T-cell (primary cell): ENCODE results near the gene ADAP2. TPM values are rescaled to one million over a fixed set of nuclear protein-coding genes. Genes with fewer than 3 reads are reported as not detected.
"Not testable (repeated sequence)": the region's sequence is repeated elsewhere in the genome, so short reads cannot be mapped to it uniquely, and the experiment has no call there.

ENCODE experiments used
- ATAC-seq, 4 experiments: fragments of 200-7000 bp in 3 of 4; fragments of 150-1000 bp in 1 of 4; cut with Tn5 transposase; replicated peaks in 1 of 4; 1 replicate in 3 of 4; 2 replicates in 1 of 4; pipeline ENCODE4 v1.10.0; 2021; ENCODE audit warnings: moderate library complexity in 3 of 4, mild to moderate bottlenecking in 2 of 4, moderate number of reproducible peaks in 1 of 4
- CTCF ChIA-PET, 2 donors: fragments of 300-600 bp; sonication (Branson Sonifier 250); formaldehyde crosslinking; loops; one replicate each; lab custom pipeline; 2022; ENCODE audit warnings: antibody characterized with exemption in 2 of 2; lab: Charles Lee
- POLR2A ChIA-PET, 2 donors: fragments of 300-600 bp; sonication (Branson Sonifier 250); formaldehyde crosslinking; loops; one replicate each; lab custom pipeline; 2022; ENCODE audit warnings: antibody characterized with exemption in 2 of 2; lab: Charles Lee
- DNase-seq, 35 experiments: peaks; one replicate each; pipeline versions ENCODE4 v3.0.0 to v3.0.0-alpha.2; 2013 to 2023
- H3K27ac ChIP-seq: one replicate; pipeline ENCODE4 v1.5.1; 2013; ENCODE audit warnings: low read length
- H3K27me3 ChIP-seq, 2 experiments: replicated peaks in 1 of 2; 1 replicate in 1 of 2; 2 replicates in 1 of 2; pipeline versions ENCODE4 v1.6.1 to v1.7.0; 2013; ENCODE audit warnings: low read length in 1 of 2, mixed read lengths in 1 of 2; ENCODE audit not compliant: control insufficient read depth in 2 of 2, insufficient read depth in 2 of 2; ENCODE audit errors: extremely low read depth in 1 of 2
- H3K36me3 ChIP-seq, 2 donors: 1 replicate in 1 of 2; 2 replicates in 1 of 2; pipeline versions ENCODE4 v1.6.1 to v1.7.0; 2013; ENCODE audit warnings: low read length in 1 of 2; ENCODE audit not compliant: control insufficient read depth in 2 of 2, insufficient read depth in 1 of 2; ENCODE audit errors: extremely low read depth in 1 of 2
- H3K4me1 ChIP-seq, 2 experiments: 1 replicate in 1 of 2; 2 replicates in 1 of 2; pipeline versions ENCODE4 v1.6.1 to v1.7.0; 2013; ENCODE audit warnings: low read length in 2 of 2, mixed read lengths in 1 of 2; ENCODE audit not compliant: insufficient read depth in 2 of 2, control insufficient read depth in 1 of 2; ENCODE audit errors: extremely low read depth in 1 of 2
- H3K4me3 ChIP-seq, 2 donors: 1 replicate in 1 of 2; 2 replicates in 1 of 2; pipeline versions ENCODE4 v1.5.1 to v1.7.0; 2013; ENCODE audit warnings: mild to moderate bottlenecking in 2 of 2, low read length in 1 of 2, moderate library complexity in 1 of 2; ENCODE audit not compliant: control insufficient read depth in 1 of 2; ENCODE audit errors: extremely low read depth in 1 of 2
- H3K9me3 ChIP-seq: 2 replicates; pipeline ENCODE4 v1.7.0; 2013
- H3K27ac Mint-ChIP-seq, 2 donors: one replicate each; pipeline ENCODE4 v1.8.0; 2020 to 2021; ENCODE audit warnings: mild to moderate bottlenecking in 2 of 2, mixed read lengths in 2 of 2
- H3K27me3 Mint-ChIP-seq, 2 donors: one replicate each; pipeline ENCODE4 v1.8.0; 2021 to 2022; ENCODE audit warnings: mixed read lengths in 2 of 2
- H3K36me3 Mint-ChIP-seq: one replicate; pipeline ENCODE4 v1.8.0; 2021; ENCODE audit warnings: mixed read lengths
- H3K4me1 Mint-ChIP-seq, 3 donors: one replicate each; pipeline ENCODE4 v1.8.0; 2020 to 2022; ENCODE audit warnings: mixed read lengths in 3 of 3, mild to moderate bottlenecking in 1 of 3
- H3K4me3 Mint-ChIP-seq, 3 donors: one replicate each; pipeline ENCODE4 v1.8.0; 2020 to 2022; ENCODE audit warnings: mild to moderate bottlenecking in 3 of 3, mixed read lengths in 3 of 3, moderate library complexity in 3 of 3
- H3K9me3 Mint-ChIP-seq, 3 donors: one replicate each; pipeline ENCODE4 v1.8.0; 2020 to 2022; ENCODE audit warnings: mixed read lengths in 3 of 3
- WGBS: methylation state at CpG from one replicate; pipeline ENCODE4 v1.1.5; 2013; ENCODE audit warnings: missing lambda C conversion rate; ENCODE audit not compliant: insufficient coverage; 5-methylcytosine and 5-hydroxymethylcytosine counted together
- total RNA-seq, 35 experiments: library from RNA in 6 of 35; stranded (reverse) in 6 of 35; fragments of 120-200 nt in 1 of 35; gene quantifications; one replicate each; pipeline versions ENCODE4 v1.2.1 to v1.2.4 and lab custom pipeline; 2013 to 2026

ADAP2 gene
- total RNA-seq, 5 donors from 2014 or later (not counting 1 experiment from before 2014, with no cell fraction given) = 1.7 to 4.9 (median 2.1) TPM

DNA sequence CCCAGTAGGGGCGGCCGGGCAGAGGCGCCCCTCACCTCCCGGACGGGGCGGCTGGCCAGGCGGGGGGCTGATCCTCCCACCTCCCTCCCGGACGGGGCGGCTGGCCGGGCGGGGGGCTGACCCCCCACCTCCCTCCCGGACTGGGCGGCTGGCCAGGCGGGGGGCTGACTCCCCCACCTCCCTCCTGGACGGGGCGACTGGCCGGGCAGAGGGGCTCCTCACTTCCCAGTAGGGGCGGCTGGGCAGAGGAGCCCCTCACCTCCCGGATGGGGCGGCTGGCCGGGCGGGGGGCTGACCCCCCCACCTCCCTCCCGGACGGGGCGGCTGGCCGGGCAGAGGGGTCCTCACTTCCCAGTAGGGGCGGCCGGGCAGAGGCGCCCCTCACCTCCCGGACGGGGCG is 58.2 kb downstream of the ADAP2 start:
- ATAC-seq, H3K4me3 ChIP-seq, H3K27ac ChIP-seq, H3K27ac Mint-ChIP-seq, CTCF ChIA-PET, H3K27me3 Mint-ChIP-seq, H3K4me3 Mint-ChIP-seq, POLR2A ChIA-PET, H3K4me1 ChIP-seq, H3K9me3 ChIP-seq, H3K27me3 ChIP-seq, H3K36me3 ChIP-seq, H3K4me1 Mint-ChIP-seq, H3K9me3 Mint-ChIP-seq, DNase-seq: not testable (repeated sequence)
- WGBS = no CpG with 5 or more reads among the region's 33 CpGs
- peaks cover 20% of the 10 kb centered on the region for H3K36me3 Mint-ChIP-seq

DNA sequence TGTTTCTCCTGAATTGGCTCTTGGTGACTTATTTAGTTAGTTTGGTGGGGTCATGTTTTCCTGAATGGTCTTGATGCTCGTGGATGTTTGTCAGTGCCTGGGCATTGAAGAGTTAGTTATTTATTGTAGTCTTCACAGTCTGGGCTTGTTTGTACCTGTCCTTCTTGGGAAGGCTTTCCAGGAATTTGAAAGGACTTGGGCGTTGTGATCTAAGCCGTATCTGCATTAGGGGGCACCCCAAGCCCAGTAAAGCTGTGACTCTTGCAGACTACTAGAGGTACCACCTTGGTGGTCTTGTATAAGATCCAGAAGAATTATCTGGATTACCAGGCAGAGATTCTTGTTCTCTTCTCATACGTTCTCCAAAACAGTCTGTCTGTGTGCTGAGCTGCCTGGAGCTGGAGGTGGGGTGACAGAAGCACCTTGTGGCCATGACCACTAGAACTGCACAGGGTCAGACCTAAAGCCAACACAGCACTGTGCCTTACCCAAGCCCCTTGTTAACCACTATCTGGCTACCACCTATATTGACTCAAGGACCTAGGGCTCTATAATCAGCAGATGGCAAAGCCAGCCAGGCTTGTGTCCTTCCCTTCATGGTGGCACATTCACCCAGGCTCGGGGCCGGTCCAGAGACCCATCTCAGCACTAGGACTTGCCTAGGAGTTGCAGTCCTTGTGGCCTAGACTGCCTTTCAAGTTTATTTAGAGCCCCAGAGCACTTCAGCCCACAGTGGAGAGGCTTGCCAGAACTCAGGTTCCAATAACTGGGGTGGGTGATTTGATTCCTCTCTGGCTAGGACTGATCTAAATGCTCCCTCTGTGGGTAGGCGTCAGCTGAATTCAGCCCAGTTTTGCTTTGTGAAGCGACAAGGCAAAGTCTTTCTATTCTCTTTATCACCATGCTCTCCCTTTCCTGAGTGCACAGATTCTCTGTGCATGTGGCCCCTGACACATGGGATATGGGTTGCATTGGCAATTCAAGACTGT is 60.1 kb downstream of the ADAP2 start:
- Mint-ChIP-seq H3K9me3 (peaks cover 0 to 2% (median 0%) of the 10 kb centered on the region in 3 donors), H3K4me1 (no peaks in the 10 kb centered on the region), H3K27me3 (no peaks in the 10 kb centered on the region), H3K4me3 (no peak overlapping the region), H3K27ac (no peak overlapping the region), H3K36me3 (peaks cover 16% of the 10 kb centered on the region)
- no peaks in the 10 kb centered on the region for H3K36me3 ChIP-seq
- H3K27me3 ChIP-seq = no peaks in the 10 kb centered on the region
- no peaks in the 10 kb centered on the region for H3K4me1 ChIP-seq
- no peak for ATAC-seq
- H3K9me3 ChIP-seq = no peaks in the 10 kb centered on the region
- H3K4me3 ChIP-seq = no peak overlapping the region
- no peak overlapping the region for H3K27ac ChIP-seq
- ChIA-PET POLR2A (no interaction called here), CTCF (no interaction called here)
- 100% methylated on average over 5 of the region's 8 CpGs for WGBS
- no peak for DNase-seq

DNA sequence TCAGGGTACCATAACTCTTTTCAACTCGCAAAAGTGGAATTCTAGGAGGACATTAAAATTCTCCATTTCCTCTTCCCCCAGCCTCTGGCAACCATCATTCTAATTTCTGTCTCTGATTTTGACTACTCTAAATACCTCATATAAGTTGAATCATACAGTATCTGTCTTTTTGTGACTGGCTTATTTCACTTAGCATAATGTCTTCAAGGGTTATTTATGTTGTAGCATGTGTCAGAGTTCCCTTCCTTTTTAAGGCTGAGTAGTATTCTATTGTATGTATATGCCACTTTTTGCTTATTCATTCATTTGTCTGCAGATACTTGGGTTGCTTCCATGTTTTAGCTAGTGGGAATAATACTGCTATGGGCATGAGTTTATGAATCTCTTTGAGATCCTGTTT is 61.1 kb downstream of the ADAP2 start:
- ChIA-PET CTCF (no interaction called here), POLR2A (no interaction called here)
- H3K36me3 Mint-ChIP-seq = peaks cover 17% of the 10 kb centered on the region
- no peaks in the 10 kb centered on the region for H3K4me1 Mint-ChIP-seq
- Histone ChIP-seq H3K27me3 (no peaks in the 10 kb centered on the region), H3K4me1 (no peaks in the 10 kb centered on the region), H3K27ac (no peak overlapping the region), H3K9me3 (no peaks in the 10 kb centered on the region), H3K36me3 (no peaks in the 10 kb centered on the region), H3K4me3 (no peak overlapping the region)
- H3K4me3 Mint-ChIP-seq = no peak overlapping the region
- H3K27ac Mint-ChIP-seq = no peak overlapping the region
- ATAC-seq = no peak
- no peaks in the 10 kb centered on the region for H3K27me3 Mint-ChIP-seq
- no CpG with 5 or more reads among the region's 1 CpG for WGBS
- no peak for DNase-seq
- H3K9me3 Mint-ChIP-seq = no peaks in the 10 kb centered on the region

DNA sequence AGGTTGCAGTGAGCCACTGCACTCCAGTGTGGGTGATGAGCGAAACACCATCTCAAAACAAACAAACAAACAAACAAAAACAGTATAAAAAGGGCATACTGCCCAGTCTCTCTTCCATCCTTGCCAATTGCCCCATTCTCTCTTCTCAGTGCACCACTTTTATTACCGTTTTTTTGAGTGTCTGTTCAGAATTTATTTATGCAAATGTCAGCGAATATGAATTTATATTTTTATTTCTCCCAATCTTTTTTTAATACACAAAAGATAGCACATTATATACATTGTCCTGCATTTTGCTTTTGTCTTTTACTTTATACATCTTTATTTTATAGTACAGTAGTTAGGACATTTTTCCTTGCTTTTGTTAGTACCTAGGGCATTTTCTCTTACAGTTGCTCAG is 68.7 kb downstream of the ADAP2 start:
- CTCF ChIA-PET = no interaction called here
- peaks cover 0 to 6% of the 10 kb centered on the region in 2 donors for H3K36me3 ChIP-seq

DNA sequence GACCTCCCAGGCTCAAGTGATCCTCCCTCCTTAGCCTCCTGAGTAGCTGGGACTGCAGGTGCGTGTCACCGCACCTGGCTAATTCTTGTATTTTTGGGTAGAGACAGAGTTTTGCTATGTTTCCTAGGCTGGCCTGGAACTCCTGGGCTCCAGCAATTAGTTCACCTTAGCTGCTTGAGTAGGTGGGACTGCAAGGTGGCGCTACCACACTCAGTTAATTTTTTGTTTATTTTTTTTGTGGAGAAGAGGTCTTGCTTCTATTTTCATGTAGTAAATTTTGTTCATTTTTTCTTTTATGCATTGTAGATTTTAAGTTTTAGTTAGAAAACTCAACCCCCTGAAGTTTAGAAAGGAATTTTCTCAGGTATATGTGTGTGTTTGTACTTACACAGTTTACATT is 70.8 kb downstream of the ADAP2 start:
- ATAC-seq = no peak
- H3K27ac Mint-ChIP-seq = no peak overlapping the region
- peaks cover 28% of the 10 kb centered on the region for H3K36me3 Mint-ChIP-seq
- Histone ChIP-seq H3K27me3 (no peaks in the 10 kb centered on the region), H3K9me3 (no peaks in the 10 kb centered on the region), H3K27ac (no peak overlapping the region), H3K4me3 (no peak overlapping the region), H3K4me1 (no peaks in the 10 kb centered on the region), H3K36me3 (peaks cover 3 to 17% of the 10 kb centered on the region in 2 donors)
- ChIA-PET POLR2A (no interaction called here), CTCF (no interaction called here)
- WGBS = 100% methylated on average over 2 of the region's 3 CpGs
- DNase-seq = no peak
- no peaks in the 10 kb centered on the region for H3K27me3 Mint-ChIP-seq
- no peaks in the 10 kb centered on the region for H3K4me1 Mint-ChIP-seq
- no peaks in the 10 kb centered on the region for H3K9me3 Mint-ChIP-seq
- no peak overlapping the region for H3K4me3 Mint-ChIP-seq

More for the DNA sequence above, 68.7 kb downstream of the ADAP2 start:
- POLR2A ChIA-PET = no interaction called here
- no peak for ATAC-seq
- WGBS = no CpG with 5 or more reads among the region's 3 CpGs
- DNase-seq = no peak
- peaks cover 24% of the 10 kb centered on the region for H3K36me3 Mint-ChIP-seq
- Histone ChIP-seq H3K4me3 (no peak overlapping the region), H3K9me3 (no peaks in the 10 kb centered on the region), H3K27me3 (no peaks in the 10 kb centered on the region), H3K4me1 (no peaks in the 10 kb centered on the region), H3K27ac (no peak overlapping the region)
- no peaks in the 10 kb centered on the region for H3K4me1 Mint-ChIP-seq
- no peak overlapping the region for H3K4me3 Mint-ChIP-seq
- no peak overlapping the region for H3K27ac Mint-ChIP-seq
- H3K9me3 Mint-ChIP-seq = no peaks in the 10 kb centered on the region
- H3K27me3 Mint-ChIP-seq = no peaks in the 10 kb centered on the region

DNA sequence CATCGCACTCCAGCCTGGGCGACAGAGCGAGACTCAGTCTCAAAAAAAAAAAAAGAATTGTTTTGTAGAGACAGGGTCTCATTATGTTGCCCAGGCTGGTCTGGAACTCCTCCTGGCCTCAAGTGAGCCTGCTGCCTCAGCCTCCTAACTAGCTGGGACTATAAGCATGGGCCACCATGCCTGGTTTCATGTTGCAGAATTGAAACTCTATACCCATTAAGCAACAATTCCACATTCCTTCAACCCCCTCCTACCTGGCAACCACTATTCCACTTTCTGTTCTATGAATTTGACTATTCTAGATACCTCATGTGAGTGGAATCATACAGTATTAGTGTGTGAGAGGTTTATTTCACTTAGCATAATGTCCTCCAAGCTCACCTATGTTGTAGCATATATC is 73.6 kb downstream of the ADAP2 start:
- no peak overlapping the region for H3K27ac Mint-ChIP-seq
- Histone ChIP-seq H3K36me3 (peaks cover 3 to 26% of the 10 kb centered on the region in 2 donors), H3K27me3 (no peaks in the 10 kb centered on the region)

More for the DNA sequence above, 73.6 kb downstream of the ADAP2 start:
- Mint-ChIP-seq H3K4me1 (no peaks in the 10 kb centered on the region), H3K36me3 (peaks cover 34% of the 10 kb centered on the region), H3K27me3 (no peaks in the 10 kb centered on the region), H3K9me3 (no peaks in the 10 kb centered on the region), H3K4me3 (no peak overlapping the region)
- POLR2A ChIA-PET = no interaction called here
- WGBS = no CpG with 5 or more reads among the region's 3 CpGs
- H3K4me1 ChIP-seq = no peaks in the 10 kb centered on the region
- CTCF ChIA-PET = interaction anchor here in 1 of 2 donors (0.6 kb wide), 1 partner anchor 317 kb away, joined by 4 read pairs; no protein-coding TSS in a partner anchor
- no peaks in the 10 kb centered on the region for H3K9me3 ChIP-seq
- no peak for DNase-seq
- H3K4me3 ChIP-seq = no peak overlapping the region
- no peak for ATAC-seq
- no peak overlapping the region for H3K27ac ChIP-seq
